Caco-2 (cell line): Measurements from ENCODE around the gene CASP1. TPM values are rescaled to one million over a fixed set of nuclear protein-coding genes. Genes with fewer than 3 reads are reported as not detected.

Experiments used
- BruUV-seq: library from RNA; stranded (reverse); fragments of 400-500 nt; replicated peaks from 2 replicates; lab custom pipeline; 2021; lab: Mats Ljungman, UMichigan
- CTCF ChIA-PET: fragments of 300-600 bp; sonication (Branson Sonifier 250); formaldehyde crosslinking; loops from one replicate; lab custom pipeline; 2022; ENCODE audit warnings: antibody characterized with exemption; lab: Charles Lee
- POLR2A ChIA-PET: fragments of 300-600 bp; sonication (Branson Sonifier 250); formaldehyde crosslinking; loops from one replicate; lab custom pipeline; 2022; ENCODE audit warnings: antibody characterized with exemption; lab: Charles Lee
- DNase-seq, 2 experiments: peaks; one replicate each; pipeline versions ENCODE4 v3.0.0 to v3.0.0-alpha.2; 2020 to 2022
- H3K27me3 ChIP-seq: replicated peaks from 2 replicates; pipeline ENCODE4 v1.6.0; 2011; ENCODE audit warnings: low read length; ENCODE audit not compliant: control insufficient read depth, insufficient read depth
- H3K36me3 ChIP-seq: 2 replicates; pipeline ENCODE4 v1.5.1; 2011; ENCODE audit warnings: low read length; ENCODE audit not compliant: control insufficient read depth, insufficient read depth
- H3K4me1 ChIP-seq: fragments of 250-450 bp; sonication (Bioruptor Pico); 2 replicates; pipeline ENCODE4 v1.5.1; 2020; ENCODE audit warnings: mild to moderate bottlenecking
- H3K4me3 ChIP-seq: 2 replicates; pipeline ENCODE4 v1.5.1; 2011; ENCODE audit warnings: low read depth, mild to moderate bottlenecking, control low read depth, low read length
- H3K9me3 ChIP-seq: fragments of 250-450 bp; sonication (Bioruptor Pico); 2 replicates; pipeline ENCODE4 v1.5.1; 2020; ENCODE audit warnings: mild to moderate bottlenecking, moderate library complexity
- H3K27ac Mint-ChIP-seq: one replicate; pipeline ENCODE4 v1.8.0; 2022; ENCODE audit warnings: mixed read lengths; ENCODE audit not compliant: unreplicated experiment
- H3K27me3 Mint-ChIP-seq: one replicate; pipeline ENCODE4 v1.8.0; 2022; ENCODE audit warnings: mixed read lengths; ENCODE audit not compliant: insufficient read depth, unreplicated experiment
- H3K36me3 Mint-ChIP-seq: one replicate; pipeline ENCODE4 v1.8.0; 2022; ENCODE audit warnings: mild to moderate bottlenecking, mixed read lengths; ENCODE audit not compliant: insufficient read depth, unreplicated experiment
- H3K4me1 Mint-ChIP-seq: one replicate; pipeline ENCODE4 v1.8.0; 2022; ENCODE audit warnings: low read depth, mixed read lengths; ENCODE audit not compliant: unreplicated experiment
- H3K4me3 Mint-ChIP-seq: one replicate; pipeline ENCODE4 v1.8.0; 2022; ENCODE audit warnings: mild to moderate bottlenecking, moderate library complexity, mixed read lengths; ENCODE audit not compliant: unreplicated experiment
- H3K9me3 Mint-ChIP-seq: one replicate; pipeline ENCODE4 v1.8.0; 2022; ENCODE audit warnings: mixed read lengths; ENCODE audit not compliant: unreplicated experiment
- intact Hi-C: fragments of 100-400 bp; cut with micrococcal nuclease; formaldehyde crosslinking; loops from one replicate; pipeline ENCODE4 v1.10.0; 2022; ENCODE audit not compliant: unreplicated experiment
- total RNA-seq: library from RNA; stranded (reverse); gene quantifications from 2 replicates; pipeline ENCODE4 v1.2.3, GENCODE V29; 2022
- TF ChIP-seq, protein P1 (sequence below), 2 experiments: fragments of 200-600 bp in 1 of 2; IDR thresholded peaks; 1 replicate in 1 of 2; 2 replicates in 1 of 2; pipeline versions ENCODE4 v1.5.1 to v1.8.0; 2011 to 2022; ENCODE audit warnings: antibody characterized with exemption in 1 of 2, control low read depth in 1 of 2, inconsistent platforms in 1 of 2, low read depth in 1 of 2, low read length in 1 of 2, mild to moderate bottlenecking in 1 of 2, moderate library complexity in 1 of 2; ENCODE audit not compliant: insufficient read depth in 1 of 2, severe bottlenecking in 1 of 2, unreplicated experiment in 1 of 2

CASP1 gene
- total RNA-seq, 1 experiment from 2014 or later: 1.4 TPM

- Histone ChIP-seq H3K4me3 (no peak overlapping the region), H3K36me3 (no peaks in the 10 kb centered on the region), H3K27me3 (no peaks in the 10 kb centered on the region), H3K4me1 (peaks cover 8% of the 10 kb centered on the region; the same call in 1 of the 2 replicates), H3K9me3 (peaks cover 5% of the 10 kb centered on the region; the same call in 1 of the 2 replicates)
- CTCF ChIA-PET: interaction anchor here (0.6 to 1.1 kb wide), 2 partner anchors 28 to 388 kb away, joined by 3 read pairs; no protein-coding TSS in a partner anchor
- Mint-ChIP-seq H3K27ac (no peak overlapping the region), H3K9me3 (peaks cover 31% of the 10 kb centered on the region), H3K4me1 (peaks cover 16% of the 10 kb centered on the region), H3K27me3 (no peaks in the 10 kb centered on the region), H3K36me3 (peaks cover 5% of the 10 kb centered on the region), H3K4me3 (no peak overlapping the region)
- TF ChIP-seq, protein P1, sequence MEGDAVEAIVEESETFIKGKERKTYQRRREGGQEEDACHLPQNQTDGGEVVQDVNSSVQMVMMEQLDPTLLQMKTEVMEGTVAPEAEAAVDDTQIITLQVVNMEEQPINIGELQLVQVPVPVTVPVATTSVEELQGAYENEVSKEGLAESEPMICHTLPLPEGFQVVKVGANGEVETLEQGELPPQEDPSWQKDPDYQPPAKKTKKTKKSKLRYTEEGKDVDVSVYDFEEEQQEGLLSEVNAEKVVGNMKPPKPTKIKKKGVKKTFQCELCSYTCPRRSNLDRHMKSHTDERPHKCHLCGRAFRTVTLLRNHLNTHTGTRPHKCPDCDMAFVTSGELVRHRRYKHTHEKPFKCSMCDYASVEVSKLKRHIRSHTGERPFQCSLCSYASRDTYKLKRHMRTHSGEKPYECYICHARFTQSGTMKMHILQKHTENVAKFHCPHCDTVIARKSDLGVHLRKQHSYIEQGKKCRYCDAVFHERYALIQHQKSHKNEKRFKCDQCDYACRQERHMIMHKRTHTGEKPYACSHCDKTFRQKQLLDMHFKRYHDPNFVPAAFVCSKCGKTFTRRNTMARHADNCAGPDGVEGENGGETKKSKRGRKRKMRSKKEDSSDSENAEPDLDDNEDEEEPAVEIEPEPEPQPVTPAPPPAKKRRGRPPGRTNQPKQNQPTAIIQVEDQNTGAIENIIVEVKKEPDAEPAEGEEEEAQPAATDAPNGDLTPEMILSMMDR (IDR thresholded peaks at IDR 0.05; ENCODE audit: insufficient read depth in 1 of 2, low read depth in 1 of 2, low read length in 1 of 2, severe bottlenecking in 1 of 2, unreplicated experiment in 1 of 2): peak; percentile 29 to 46
- BruUV-seq: no TSS peak
- POLR2A ChIA-PET: no interaction called here
- intact Hi-C loops: loop anchor here (2.0 to 5.0 kb wide), 2 partner anchors 206 to 865 kb away; no protein-coding TSS in a partner anchor
- peak in 1 of 2 experiments; percentile 38 for DNase-seq
Measured at GRCh38 chr11:104997288-104997687, 37.7 kb downstream of the CASP1 start.

DNA sequence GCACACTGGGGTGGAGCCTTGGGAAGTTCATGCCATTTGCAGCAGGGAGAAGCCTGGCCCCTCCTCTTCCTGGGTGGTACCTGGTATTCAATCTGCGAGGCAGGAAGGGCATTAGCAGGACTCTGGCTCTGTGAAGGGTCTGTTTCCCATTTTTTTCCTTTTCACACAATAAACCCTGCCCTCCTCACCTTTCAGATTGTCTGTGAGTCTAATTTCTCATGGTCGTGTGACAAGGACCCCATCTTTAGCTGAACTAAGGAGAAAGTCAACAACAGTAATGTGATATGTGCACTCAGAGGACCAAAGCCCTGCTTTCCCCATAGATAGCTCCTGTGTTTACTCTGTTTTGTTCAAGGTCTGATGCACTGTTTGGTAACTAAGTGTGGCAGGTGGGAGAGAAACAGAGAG is 39.9 kb downstream of the CASP1 start:
- no peak overlapping the region for H3K4me3 ChIP-seq
- H3K36me3 ChIP-seq: no peaks in the 10 kb centered on the region
- Mint-ChIP-seq H3K4me3 (no peak overlapping the region), H3K27ac (no peak overlapping the region), H3K27me3 (no peaks in the 10 kb centered on the region), H3K36me3 (no peaks in the 10 kb centered on the region), H3K9me3 (peaks cover 13% of the 10 kb centered on the region), H3K4me1 (peaks cover 11% of the 10 kb centered on the region)
- no peak for DNase-seq
- intact Hi-C loops: loop anchor here (5.0 kb wide), 1 partner anchor 867 kb away; no protein-coding TSS in a partner anchor
- TF ChIP-seq, protein P1 (IDR thresholded peaks at IDR 0.05; ENCODE audit: insufficient read depth in 1 of 2, low read depth in 1 of 2, low read length in 1 of 2, severe bottlenecking in 1 of 2, unreplicated experiment in 1 of 2): no peak
- H3K27me3 ChIP-seq: no peaks in the 10 kb centered on the region
- no TSS peak for BruUV-seq
- H3K4me1 ChIP-seq: no peaks in the 10 kb centered on the region
- ChIA-PET CTCF (no interaction called here), POLR2A (no interaction called here)
- no peaks in the 10 kb centered on the region for H3K9me3 ChIP-seq

- H3K9me3 Mint-ChIP-seq: peaks cover 32% of the 10 kb centered on the region
- Histone ChIP-seq H3K4me1 (no peaks in the 10 kb centered on the region), H3K9me3 (no peaks in the 10 kb centered on the region), H3K36me3 (no peaks in the 10 kb centered on the region), H3K27me3 (no peaks in the 10 kb centered on the region), H3K4me3 (no peak overlapping the region)
- no peak overlapping the region for H3K27ac Mint-ChIP-seq
- CTCF ChIA-PET: no interaction called here
- H3K36me3 Mint-ChIP-seq: no peaks in the 10 kb centered on the region
- intact Hi-C loops: no loop called here
- POLR2A ChIA-PET: no interaction called here
- H3K27me3 Mint-ChIP-seq: no peaks in the 10 kb centered on the region
- no peak overlapping the region for H3K4me3 Mint-ChIP-seq
- no TSS peak for BruUV-seq
- TF ChIP-seq, protein P1 (IDR thresholded peaks at IDR 0.05; ENCODE audit: insufficient read depth in 1 of 2, low read depth in 1 of 2, low read length in 1 of 2, severe bottlenecking in 1 of 2, unreplicated experiment in 1 of 2): no peak
- DNase-seq: no peak
- peaks cover 11% of the 10 kb centered on the region for H3K4me1 Mint-ChIP-seq
Measured at GRCh38 chr11:104992781-104993180, 42.2 kb downstream of the CASP1 start.
